GM21619 (cell line): Measurements from ENCODE around the gene SIMC1.
A peak's percentile ranks its signal among the peaks of the same experiment; 100 is the strongest.

Experiments used
- ATAC-seq: cut with Tn5 transposase; IDR thresholded peaks from one replicate; pipeline ENCODE4 v1.9.1; 2021; ENCODE audit not compliant: unreplicated experiment

The SIMC1 gene

DNA sequence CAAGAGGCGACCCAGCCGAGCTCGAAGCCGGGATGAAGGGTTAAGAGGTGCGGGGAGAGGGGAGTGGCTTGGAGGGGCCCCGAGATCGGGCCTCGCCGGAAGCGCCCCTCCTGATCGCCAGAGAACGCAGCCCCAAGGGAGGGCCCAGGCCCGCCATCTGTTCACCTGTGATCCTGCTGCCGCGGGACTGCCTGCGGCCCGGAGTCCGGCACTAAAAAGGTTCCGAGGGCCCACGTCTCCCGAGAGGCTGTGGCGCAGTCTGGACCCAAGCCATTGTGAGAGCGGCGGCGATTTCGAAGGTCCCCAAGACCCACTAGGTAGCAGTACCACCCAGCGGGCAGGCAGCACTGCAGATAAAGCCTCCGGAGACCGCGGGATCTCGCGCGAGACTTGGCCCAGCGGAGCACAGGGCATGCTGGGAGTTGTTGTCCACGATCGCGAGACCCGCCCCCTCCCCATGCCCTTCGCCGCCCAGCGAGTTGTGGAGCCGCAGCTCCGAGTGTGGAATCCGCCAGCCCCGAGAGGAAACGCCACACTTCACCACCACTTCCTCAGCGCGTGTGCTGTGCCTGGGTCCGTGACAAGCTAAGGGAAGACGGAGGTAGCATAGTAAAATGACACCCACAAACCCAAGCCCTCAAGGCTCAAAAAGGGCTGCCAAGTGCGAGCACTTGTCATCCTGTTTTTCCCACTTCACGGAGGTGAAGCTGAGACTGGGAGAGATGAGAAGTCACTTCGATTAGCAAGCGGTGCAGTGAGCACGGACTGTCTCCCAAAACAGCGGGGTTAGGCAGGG, 123.4 kb downstream of the SIMC1 start, which contains the start of gene KIAA1191:
Gene KIAA1191 (minus strand): TSS at position 328 of the 796 bp plus-strand sequence. CDS start 2,256 bp downstream, outside the sequence.
- ATAC-seq, result peak; percentile 86

DNA sequence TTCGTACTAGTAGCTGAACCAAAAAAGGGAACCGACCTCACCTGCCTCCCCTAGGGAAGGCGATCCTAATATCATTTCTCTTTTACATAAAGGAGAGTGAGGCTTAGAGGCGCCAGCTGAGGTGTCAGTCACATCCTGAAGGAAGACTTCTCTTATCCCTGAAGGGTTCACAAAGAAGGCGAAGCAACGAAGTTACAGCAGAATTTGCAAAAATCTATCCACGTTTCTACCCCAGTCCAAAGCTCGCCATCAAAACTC, 123.9 kb downstream of the SIMC1 start:
- ATAC-seq, result peak; percentile 11

DNA sequence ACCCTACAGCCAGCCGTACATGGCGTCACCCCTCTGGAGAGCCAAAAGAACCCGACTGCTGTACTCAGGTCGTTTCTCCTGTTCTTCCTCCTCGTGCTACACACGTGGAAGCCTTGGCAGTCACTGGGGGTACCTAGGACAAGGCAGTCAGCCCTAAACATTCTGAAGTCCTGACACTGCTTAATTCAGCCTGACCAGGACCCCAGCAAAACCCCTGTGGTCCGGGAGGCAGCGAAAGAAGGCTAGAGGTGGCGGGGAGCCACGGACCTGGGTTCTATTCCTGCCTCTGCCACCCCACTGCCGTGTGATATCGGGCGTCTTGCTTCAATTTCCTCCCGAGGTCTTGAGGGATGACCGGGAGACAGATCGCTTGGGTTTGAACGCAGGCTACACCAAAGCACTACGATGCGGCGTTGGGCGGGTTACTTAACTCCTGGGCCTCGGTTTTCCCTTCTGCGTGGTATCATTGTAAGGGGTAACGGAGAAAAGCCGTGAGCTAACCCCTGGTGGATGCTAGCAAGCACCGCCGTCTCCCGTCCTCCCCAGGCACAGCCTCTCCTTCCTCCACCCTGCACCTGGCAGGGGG, 126.6 kb downstream of the SIMC1 start:
- no peak for ATAC-seq

DNA sequence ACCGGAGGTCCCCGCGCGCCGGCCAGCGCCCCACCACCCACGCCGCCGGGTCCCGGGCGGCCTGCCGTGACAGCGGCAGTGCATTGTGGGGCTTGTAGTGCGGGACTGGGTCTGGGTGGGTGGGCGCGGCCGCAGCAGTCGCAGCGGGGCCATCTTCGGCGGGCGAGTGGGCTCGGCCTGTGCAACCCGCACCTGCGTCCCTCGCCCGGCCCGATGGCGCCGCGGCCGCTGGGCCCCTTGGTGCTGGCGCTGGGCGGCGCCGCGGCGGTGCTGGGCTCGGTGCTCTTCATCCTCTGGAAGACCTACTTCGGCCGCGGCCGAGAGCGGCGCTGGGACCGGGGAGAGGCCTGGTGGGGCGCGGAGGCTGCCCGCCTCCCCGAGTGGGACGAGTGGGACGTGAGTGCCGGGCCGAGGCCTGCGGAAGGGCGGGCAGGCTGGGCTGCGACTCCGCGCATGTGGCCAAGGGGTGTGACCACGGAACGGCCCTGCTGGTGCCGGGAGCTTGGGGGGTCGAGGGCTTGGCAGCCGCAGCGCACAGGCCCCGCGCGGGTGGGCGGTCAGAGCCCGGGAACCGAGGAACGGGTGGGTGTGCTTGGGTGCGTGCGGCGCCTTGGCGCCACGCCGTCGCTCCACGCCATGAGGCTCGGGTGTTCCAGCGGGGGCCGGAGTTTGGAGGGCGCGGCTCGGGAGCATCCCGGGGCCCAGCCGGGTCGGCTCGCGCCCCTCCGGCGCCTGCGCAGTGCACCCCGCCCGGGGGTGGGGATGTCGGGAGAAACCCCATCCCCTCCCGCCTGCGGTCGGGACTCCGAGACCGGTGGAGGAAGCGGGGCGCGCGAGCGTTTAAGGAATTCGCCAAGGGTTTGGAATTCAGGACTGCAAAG, 127.4 kb downstream of the SIMC1 start, which contains the start of gene ARL10:
Gene ARL10 (plus strand): TSS at position 137 of the 881 bp plus-strand sequence. CDS start 77 bp downstream, at position 214.
- peak; percentile 32 for ATAC-seq

DNA sequence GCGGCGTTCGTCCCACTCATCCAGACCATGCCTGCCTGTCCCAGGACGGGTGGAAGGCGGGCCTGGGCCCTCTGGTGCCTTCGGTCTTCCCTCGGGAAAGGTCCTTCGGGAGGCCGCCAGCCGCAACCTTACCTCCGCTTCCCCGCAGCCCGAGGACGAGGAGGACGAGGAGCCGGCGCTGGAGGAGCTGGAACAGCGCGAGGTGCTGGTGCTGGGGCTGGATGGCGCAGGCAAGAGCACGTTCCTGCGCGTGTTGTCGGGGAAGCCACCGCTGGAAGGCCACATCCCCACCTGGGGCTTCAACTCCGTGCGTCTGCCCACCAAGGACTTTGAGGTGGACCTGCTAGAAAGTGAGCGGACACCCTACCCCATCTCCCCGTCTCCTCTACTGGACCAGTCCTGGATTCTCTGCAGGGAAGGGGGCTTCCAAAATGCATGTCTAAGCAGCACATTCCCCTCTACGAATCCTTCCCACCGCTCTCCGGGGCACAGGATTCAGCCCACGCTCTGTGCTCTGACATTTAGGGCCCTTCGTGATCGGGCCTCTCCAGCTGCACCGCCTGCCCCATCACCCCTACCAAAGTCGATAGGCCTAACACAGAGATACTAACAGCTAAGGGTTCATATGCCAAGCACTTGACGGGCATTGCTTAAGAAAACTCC, 128.1 kb downstream of the SIMC1 start:
- no peak for ATAC-seq

DNA sequence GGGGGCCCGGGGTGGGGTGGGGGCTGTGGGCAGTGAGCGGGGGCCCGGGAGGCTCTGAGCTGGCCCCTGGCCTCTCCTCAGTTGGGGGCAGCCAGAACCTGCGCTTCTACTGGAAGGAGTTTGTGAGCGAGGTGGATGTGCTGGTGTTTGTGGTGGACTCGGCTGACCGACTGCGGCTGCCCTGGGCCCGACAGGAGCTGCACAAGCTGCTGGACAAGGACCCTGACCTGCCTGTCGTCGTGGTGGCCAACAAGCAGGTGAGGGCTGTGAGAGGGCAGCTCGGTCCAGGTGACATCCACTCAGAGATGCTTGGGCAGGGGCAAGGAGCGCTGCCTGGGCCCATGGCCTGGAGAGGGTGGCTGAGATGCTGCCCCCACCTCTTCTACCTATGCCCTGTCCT, 130.5 kb downstream of the SIMC1 start:
- no peak for ATAC-seq

DNA sequence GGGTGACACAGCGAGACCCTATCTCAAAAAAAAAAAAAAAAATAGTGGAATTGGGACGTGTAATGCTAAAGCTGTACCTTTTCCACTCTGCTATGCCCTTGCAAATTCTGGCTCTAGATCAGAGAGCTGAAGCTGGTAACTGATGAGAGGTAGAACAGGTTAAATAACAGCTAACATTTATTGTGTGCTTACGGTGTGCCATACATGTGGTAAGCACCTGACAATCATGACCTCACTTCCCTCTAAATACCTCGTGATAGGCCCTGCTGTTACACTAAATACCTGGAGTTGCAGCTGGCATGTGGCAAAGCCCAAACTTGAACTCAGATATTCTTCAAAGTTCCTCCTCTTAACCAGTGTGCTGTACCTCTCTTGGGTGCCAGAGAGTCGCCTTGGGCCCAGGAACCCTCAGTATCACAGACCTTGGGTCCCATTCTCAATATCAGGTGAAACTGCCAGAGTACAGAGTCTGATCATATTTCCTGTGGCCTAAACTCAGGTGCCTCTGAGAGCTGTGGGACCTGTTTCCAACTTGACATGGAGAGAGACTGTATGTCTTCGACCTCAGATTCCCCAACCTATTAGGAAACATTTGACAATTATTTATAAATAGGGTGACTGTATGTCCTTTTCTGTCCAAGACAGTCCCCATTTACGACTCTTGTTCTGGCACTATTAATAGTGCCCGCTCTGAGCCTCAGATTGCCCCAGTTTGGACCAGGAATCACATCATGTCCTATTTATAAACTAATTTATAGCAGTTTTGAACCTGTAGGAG, 131.9 kb downstream of the SIMC1 start:
- ATAC-seq, result no peak

DNA sequence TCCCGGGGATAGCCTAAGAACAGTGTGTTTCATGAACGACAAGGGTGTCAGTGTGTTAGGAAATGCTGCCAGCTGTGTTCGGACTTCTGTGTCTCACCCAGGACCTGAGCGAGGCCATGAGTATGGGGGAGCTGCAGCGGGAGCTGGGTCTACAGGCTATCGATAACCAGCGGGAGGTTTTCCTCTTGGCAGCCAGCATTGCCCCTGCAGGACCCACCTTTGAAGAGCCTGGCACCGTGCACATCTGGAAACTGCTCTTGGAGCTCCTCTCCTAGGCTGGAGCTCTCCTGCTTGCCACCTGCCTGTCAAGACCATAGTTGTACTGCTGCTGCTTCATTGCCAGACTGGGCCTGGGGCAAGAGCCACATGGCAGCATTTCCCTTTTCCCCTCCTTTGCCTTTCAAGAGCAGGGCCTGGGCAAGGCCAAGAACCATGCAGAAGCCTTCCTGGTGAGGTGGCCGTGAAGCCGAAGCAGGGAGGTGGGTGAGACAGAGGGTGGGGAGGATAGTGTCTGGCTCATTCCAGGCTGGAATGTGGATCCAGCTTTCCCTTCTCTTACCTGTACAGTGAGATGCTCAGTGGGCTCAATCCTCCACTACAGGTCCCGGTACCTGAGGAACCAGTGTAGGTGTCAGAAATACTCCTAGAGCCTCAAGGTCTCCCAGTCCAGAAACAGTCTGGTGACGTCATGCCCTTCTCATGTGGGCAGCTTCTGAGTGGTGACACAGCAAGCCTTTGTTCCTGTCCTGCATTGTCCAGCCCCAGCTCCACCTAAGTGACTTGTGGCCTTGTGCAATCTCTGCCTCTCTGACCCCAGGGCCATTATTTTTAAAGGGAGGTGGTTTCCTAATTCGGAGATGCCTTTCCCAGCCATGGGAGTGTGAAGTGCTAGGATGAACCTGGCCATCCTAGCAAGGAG, 133.7 kb downstream of the SIMC1 start:
- no peak for ATAC-seq

DNA sequence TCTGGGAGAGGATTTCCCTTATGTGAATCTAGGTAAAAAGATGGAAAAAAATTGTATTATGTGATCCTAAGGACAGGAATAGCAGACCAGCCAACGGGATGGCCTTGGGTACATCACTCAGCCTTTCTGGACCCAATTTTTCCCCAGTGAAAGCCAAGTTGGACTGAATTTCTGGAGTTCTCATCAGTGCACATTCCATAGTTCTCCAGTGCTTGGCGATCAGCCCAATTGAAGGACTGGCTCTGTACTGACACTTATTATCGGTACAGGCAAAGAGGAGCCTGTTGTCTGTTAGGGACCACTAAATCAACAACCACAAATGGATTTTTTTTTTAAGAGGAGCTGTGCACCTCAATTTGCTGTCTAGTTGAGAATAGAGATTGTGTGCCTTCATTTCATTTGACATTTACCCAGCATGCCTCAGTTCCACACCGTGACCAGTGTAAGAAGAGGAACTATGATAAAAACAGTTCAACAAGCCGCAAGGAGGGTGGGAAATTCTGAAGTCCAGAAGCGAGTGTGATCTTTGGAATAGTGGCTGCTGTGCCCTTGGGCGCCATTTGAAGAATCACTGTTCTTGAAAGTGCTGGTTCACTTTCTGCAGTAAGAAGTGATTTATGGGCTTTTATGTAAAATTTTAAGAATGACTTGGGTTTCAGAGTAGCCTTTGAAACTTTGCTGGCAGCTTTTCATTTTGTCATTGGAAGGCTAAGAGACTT, 135.0 kb downstream of the SIMC1 start:
- ATAC-seq, result no peak

DNA sequence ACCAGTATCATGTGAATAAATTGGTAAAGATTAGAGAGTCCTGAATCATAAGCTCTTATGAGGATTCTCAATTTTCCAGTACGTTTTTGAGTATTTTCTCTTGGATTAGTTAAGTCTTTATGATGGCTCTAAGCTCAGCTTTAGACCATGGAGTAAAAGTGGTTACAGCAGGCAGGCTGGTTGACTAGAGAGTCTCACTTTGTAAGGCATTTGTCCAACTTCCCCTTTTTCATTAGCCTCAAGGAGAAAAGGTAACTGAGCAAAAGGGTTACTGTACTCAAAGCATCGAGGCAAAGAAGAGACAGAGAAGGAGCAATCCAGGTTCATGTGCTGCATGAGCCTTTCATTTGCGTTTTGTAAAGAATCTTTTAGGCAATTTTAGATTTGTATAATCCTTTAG, 141.7 kb downstream of the SIMC1 start:
- ATAC-seq, result no peak

DNA sequence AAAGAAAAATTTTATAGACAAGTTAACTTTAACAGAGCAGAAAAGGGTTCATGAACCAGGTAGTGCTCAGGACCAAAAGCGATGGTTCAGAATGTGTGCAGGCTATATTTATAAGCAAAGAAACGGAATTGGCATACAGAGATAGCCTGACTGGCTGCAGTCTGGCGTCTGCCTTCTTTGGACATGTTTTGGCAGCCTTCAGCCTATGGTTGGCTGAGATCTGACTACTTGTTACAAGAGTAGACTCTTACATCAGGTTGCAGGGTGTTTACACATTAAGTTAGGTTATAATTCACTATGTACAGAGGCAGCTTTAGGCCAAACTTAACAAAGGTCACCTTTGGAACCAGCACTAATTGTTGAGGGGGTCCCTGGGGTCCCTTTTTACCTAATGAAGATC, 143.2 kb downstream of the SIMC1 start:
- no peak for ATAC-seq

DNA sequence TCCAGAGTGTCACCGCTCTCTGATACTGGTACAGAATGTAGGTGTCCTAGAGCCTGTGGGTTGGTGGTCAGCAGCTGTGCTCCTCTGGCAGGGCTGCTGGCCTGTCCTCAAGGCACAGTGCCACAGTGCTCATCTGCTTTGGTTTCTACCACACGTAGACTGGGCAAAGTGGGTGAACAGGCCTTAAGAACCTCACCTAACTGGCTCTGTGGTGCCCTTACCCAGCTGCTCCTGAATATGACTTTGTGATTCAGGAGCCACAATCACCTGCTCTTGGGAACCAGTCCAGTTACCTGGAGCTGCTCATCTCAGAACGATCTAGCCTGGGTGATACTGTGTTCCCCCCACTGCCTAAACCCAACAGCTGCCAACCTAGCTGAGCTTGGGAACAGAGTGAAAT, 143.8 kb downstream of the SIMC1 start:
- ATAC-seq, result no peak

DNA sequence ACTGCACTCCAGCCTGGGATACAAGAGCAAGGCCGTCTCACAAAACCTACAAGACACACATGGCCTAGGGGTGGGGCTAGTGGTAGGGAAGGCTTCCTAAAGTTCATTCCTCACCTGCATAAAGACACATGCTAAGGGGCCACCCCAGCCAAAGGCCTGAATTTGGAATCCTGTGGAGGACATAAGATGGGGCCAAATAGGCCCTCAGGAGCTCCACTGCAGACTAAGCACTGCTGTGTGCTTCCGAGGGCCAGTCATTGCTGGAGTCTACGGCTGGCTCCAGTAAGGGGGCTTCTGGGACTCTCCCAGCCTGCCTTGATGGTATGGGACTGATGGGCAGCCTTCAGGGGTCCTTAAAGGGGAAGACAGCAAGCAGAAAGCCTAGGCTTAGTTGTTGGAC, 144.5 kb downstream of the SIMC1 start:
- ATAC-seq, result no peak

DNA sequence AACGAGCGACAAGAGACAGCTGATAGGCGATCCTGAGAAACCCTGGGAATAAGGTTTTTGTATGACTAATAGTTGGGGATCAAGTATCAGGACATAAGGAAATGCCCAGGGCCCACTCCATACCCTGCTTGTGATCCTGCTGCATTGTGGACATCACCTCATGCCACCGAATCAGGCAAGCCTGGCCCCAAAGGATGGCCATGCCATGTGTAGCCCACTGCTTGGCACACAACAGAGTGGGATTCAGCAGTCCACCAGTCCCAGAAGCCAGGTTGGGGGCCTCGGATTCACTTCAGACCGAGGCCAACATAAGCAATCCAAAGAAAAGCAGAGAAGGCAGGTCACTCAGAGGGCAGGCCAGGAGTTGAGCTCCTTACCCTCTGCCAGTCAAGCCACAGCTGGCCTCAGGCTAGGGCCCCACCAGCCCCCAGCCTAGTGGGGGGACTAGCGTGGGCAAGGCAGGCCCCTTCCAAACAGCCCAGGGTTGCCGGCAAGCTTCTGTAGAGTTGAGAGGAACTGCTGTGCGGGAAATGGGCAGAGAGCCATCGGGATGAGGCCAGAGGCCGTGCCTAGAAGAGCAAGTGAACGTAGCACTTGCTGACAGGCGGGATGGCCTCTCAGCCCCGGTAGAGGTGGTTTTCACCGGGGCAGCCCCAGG, 145.2 kb downstream of the SIMC1 start:
- no peak for ATAC-seq

DNA sequence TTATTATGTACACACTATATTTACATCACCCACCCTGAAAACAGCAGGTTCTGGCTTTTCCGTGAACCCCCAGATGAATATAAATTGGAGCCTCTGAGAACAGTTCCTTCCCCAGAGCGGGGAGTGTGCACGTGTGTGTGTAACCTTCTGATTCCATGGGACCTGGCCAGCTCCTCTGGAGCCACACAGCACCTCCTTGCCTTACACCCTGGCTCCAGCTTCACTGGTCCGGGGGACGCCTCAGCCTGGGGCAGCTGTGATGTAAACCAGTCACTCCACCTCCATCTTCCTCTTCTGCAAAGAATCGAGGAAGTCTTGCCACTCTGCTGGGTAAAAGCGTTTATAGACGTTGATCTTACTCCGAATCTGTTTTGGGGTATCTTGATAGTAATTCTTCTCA, 145.7 kb downstream of the SIMC1 start:
- ATAC-seq, result no peak

DNA sequence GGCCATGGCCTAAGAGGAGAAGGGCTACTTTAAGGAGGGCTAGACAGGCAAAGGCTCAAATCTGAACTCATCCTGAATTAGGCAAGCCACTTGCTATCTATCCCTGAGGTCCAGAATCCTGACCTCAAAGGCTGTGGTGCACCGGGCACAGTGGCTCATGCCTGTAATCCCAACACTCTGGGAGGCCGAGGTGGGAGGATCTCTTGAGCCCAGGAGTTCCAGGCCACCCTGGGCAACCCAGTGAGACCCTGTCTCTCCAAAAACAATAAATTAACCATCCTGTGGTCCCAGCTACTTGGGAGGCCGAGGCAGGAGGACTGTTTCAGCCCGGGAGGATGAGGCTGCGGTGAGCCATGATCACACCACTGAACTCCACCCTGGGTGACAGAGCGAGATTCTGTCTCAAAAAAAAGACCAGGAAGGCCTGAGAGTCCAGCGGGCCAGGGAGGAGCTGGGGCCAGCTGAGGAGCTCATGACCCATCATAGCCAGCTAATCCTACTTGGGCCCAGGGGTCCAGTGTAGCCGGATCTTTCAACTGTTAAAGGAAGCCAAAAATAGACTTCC, 146.2 kb downstream of the SIMC1 start:
- ATAC-seq, result no peak

DNA sequence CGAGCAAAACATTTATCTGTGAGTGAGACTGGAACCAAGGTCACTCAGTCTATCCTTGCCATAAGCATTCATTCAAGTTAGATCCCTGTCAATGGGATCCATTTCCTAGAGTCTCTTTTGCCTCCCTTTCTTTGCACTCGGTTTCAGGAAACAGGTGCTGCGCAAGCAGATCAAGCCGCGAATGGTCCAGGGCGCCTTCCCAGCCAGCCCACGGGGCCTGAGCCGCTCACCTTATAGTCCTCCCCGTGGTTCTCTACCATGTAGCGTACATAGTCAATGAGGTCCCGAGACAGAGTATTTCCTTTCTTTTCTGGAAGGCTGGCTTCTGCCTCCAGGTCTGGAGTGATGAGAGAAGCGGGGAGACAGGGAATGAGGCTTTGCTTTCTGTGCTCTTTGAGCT, 146.8 kb downstream of the SIMC1 start:
- ATAC-seq, result no peak

DNA sequence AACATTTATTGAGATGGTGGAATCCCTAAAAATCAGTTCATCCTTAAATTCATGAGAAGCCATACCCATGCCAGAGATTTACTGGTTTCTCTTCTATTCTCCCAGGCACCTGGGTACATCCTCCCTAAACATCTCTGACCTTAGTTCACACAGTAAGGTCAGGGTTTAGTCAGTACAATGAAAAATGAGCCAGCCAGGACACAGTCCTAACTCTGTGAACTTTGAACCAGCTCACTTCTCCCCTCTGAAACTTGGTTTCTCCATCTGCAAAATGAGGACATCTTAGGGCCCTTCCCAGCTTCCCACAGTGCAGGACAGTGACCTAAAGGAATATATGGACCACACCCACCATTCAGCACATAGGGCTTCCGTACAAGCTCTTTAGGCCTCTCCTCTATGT, 148.3 kb downstream of the SIMC1 start:
- ATAC-seq, result no peak
